ENCODE measurements around the gene FAM210B. TPM values are rescaled to one million over a fixed set of nuclear protein-coding genes. Genes with fewer than 3 reads are reported as not detected.

Gene FAM210B
- total RNA-seq, 1 donor: 46.2 TPM

DNA sequence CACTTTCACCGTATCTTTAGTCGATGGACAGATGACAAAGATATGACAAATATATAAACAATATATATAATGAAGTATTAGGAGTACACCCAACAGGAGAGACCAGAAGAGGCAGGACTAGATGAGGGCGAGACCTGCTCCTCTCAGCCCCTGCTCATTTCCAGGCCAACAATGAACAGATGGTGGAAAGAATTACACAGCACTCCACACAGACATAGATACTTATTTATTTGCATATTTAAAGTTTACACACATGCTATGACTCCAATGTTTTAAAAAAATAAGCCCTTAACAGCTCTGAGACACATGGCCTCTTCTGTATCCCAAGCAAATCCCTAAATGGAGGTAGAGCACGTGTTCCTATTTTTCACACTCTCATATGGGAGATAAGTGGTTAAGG lies 10.4 kb downstream of the FAM210B start:
- no peak for DNase-seq (ENCODE audit: low read depth)
- TF ChIP-seq, protein P1, sequence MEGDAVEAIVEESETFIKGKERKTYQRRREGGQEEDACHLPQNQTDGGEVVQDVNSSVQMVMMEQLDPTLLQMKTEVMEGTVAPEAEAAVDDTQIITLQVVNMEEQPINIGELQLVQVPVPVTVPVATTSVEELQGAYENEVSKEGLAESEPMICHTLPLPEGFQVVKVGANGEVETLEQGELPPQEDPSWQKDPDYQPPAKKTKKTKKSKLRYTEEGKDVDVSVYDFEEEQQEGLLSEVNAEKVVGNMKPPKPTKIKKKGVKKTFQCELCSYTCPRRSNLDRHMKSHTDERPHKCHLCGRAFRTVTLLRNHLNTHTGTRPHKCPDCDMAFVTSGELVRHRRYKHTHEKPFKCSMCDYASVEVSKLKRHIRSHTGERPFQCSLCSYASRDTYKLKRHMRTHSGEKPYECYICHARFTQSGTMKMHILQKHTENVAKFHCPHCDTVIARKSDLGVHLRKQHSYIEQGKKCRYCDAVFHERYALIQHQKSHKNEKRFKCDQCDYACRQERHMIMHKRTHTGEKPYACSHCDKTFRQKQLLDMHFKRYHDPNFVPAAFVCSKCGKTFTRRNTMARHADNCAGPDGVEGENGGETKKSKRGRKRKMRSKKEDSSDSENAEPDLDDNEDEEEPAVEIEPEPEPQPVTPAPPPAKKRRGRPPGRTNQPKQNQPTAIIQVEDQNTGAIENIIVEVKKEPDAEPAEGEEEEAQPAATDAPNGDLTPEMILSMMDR (IDR thresholded peaks at IDR 0.05; ENCODE audit: insufficient read depth, low read depth, low read length): no peak
- no peak overlapping the region for H3K4me3 ChIP-seq (ENCODE audit: low read depth, low read length)

DNA sequence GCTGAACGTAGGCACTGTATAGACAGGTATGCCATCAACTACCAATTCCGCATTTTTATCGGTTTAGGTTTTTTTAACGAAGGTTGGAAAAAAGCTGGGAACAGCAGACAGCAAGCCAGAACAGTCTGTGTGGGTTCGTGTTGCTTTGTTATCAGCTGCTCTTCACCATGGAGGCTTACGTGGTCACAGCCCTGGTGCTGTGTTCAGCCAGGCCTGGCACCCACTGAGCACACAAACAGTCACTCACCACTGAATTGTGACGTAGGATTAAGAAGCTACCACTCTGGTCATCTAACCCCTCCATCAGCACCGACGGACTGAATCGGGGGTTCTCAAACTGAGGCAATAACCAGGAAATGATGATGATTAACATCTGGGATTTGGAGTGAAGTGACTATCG lies 13.2 kb downstream of the FAM210B start:
- no peak for DNase-seq (ENCODE audit: low read depth)
- TF ChIP-seq, protein P1 (IDR thresholded peaks at IDR 0.05; ENCODE audit: insufficient read depth, low read depth, low read length): no peak
- H3K4me3 ChIP-seq (ENCODE audit: low read depth, low read length): no peak overlapping the region

DNA sequence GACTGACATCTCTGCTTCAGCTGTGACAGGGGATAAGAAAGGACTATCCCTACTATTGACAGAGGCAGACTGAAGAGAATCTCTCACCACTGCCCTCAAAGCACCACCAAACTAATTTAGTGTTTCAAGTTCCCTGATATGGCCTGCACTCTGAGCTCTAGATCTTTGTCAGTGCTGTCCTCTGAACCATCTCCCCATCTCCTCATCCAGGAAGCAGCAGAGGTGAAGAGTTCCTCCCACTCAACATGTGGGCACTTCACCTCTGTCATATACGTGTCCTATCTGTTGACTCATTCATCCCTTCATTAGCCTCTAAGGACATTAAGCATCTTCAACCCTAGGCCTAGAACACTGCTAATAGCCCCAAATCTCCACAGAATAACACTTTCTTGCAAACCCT lies 14.1 kb downstream of the FAM210B start:
- no peak overlapping the region for H3K4me3 ChIP-seq (ENCODE audit: low read depth, low read length)
- DNase-seq (ENCODE audit: low read depth): no peak
- TF ChIP-seq, protein P1 (IDR thresholded peaks at IDR 0.05; ENCODE audit: insufficient read depth, low read depth, low read length): no peak

DNA sequence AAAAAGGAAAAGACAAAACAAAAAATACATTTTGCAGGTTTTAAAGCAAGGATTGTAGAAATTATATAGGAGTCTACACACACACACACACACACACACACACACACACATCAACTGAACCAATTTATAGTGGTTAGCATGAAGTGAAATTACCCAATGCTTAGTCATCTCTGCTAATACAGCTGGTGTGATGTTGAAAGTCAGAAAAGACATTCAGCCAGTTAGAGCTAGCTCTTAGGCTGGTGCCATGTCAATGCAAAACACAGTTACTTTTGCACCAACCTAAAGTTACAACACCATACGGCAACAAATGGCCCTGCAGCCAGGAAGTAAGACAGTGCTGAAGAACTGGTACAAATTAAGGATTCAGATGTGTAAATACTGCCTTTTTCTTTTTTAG lies 15.2 kb downstream of the FAM210B start:
- DNase-seq (ENCODE audit: low read depth): peak; percentile 96
- TF ChIP-seq, protein P1 (IDR thresholded peaks at IDR 0.05; ENCODE audit: insufficient read depth, low read depth, low read length): no peak
- no peak overlapping the region for H3K4me3 ChIP-seq (ENCODE audit: low read depth, low read length)

DNA sequence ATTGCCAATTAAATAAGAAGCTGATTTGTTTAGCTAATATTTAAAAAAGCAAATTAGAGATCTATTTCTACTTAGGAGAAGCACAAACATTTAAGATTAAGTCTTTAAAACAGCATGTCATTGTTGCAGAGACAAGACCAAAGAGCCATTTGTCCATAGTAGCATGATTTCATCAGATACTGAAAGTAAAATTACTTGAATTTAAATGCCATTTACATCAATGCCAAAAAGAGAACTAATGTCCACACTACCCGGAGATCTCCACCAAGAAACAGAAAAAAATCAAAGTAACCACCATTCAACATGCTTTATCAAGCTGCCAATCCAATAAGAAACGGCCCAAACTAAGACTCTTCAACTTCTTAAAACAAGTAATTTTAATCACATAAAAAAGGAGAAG lies 17.6 kb downstream of the FAM210B start:
- no peak overlapping the region for H3K4me3 ChIP-seq (ENCODE audit: low read depth, low read length)
- no peak for DNase-seq (ENCODE audit: low read depth)
- TF ChIP-seq, protein P1 (IDR thresholded peaks at IDR 0.05; ENCODE audit: insufficient read depth, low read depth, low read length): no peak

DNA sequence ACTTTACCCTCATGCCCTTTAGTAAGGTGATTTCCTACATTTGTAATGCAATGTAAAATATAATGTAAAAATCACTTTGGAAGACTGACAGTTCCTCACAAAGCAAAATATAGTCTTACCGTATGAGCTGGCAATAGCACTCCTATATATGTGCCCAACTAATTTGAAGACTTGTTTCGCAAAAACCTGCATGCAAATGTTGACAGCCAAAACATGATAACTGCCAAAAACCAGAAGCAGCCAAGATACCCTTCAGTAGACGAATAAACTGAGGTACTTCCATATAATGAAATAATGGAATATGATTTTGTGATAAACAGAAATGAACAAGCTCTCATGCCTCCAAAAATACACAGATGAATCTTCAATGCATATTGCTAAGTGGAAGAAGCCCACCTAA lies 19.6 kb downstream of the FAM210B start:
- no peak overlapping the region for H3K4me3 ChIP-seq (ENCODE audit: low read depth, low read length)
- TF ChIP-seq, protein P1 (IDR thresholded peaks at IDR 0.05; ENCODE audit: insufficient read depth, low read depth, low read length): no peak
- DNase-seq (ENCODE audit: low read depth): no peak

DNA sequence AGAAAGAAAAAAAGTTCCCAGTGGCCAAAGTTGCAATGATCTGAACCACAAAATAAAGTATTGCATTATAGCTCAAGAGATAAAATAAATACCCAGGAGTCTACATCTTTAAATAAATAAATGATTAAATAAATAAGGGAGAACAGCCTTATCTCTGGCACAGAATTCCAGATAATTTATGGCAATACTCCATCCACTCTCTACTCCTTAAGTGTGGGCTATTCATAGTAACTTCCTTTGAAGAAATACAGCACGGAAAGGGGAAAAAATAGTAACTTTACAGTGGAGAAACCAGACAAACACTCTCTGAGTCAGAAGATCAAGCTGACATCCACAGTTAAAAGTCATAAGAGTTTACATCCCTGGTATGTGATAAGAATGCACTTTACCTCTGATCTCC lies 21.6 kb downstream of the FAM210B start:
- H3K4me3 ChIP-seq (ENCODE audit: low read depth, low read length): no peak overlapping the region
- DNase-seq (ENCODE audit: low read depth): peak; percentile 44
- TF ChIP-seq, protein P1 (IDR thresholded peaks at IDR 0.05; ENCODE audit: insufficient read depth, low read depth, low read length): no peak

All from fibroblast of villous mesenchyme (primary cell).